IMR-90 (cell line): Measurements from ENCODE around the gene FOXP1.

Experiments
- BHLHE40 ChIP-seq: fragments of 150-350 bp; IDR thresholded peaks from 2 replicates; pipeline ENCODE4 v1.6.1; 2016; ENCODE audit warnings: mild to moderate bottlenecking, low read depth, low read length
- CHD1 ChIP-seq: IDR thresholded peaks from 2 replicates; pipeline ENCODE4 v1.6.1; 2012; ENCODE audit warnings: low read depth, low read length, improper control_type of control experiment
- CTCF ChIP-seq: conservative IDR thresholded peaks from 2 replicates; pipeline ENCODE4 v1.5.1; 2012; ENCODE audit warnings: mild to moderate bottlenecking, low read depth, low read length, improper control_type of control experiment
- ELK1 ChIP-seq: fragments of 150-350 bp; IDR thresholded peaks from 2 replicates; pipeline ENCODE4 v1.6.1; 2016; ENCODE audit warnings: low read depth, mild to moderate bottlenecking, low read length, moderate library complexity, borderline replicate concordance
- FOS ChIP-seq: fragments of 150-350 bp; IDR thresholded peaks from 2 replicates; pipeline ENCODE4 v1.6.1; 2016; ENCODE audit warnings: low read depth, low read length
- MAFK ChIP-seq: IDR thresholded peaks from 2 replicates; pipeline ENCODE4 v1.6.1; 2012; ENCODE audit warnings: low read depth, low read length, improper control_type of control experiment
- NFE2L2 ChIP-seq: fragments of 150-350 bp; IDR thresholded peaks from 2 replicates; pipeline ENCODE4 v1.6.1; 2016; ENCODE audit warnings: low read depth, mild to moderate bottlenecking, low read length
- POLR2A ChIP-seq: IDR thresholded peaks from 2 replicates; pipeline ENCODE4 v1.6.1; 2012; ENCODE audit warnings: mild to moderate bottlenecking, low read depth, low read length
- RAD21 ChIP-seq: IDR thresholded peaks from 2 replicates; pipeline ENCODE4 v1.6.1; 2012; ENCODE audit warnings: low read length, improper control_type of control experiment
- RCOR1 ChIP-seq: IDR thresholded peaks from 2 replicates; pipeline ENCODE4 v1.6.1; 2012; ENCODE audit warnings: mild to moderate bottlenecking, low read length, improper control_type of control experiment; ENCODE audit not compliant: insufficient replicate concordance
- RFX5 ChIP-seq: IDR thresholded peaks from 2 replicates; pipeline ENCODE4 v1.8.0; 2012; ENCODE audit warnings: low read depth, mild to moderate bottlenecking, low read length, moderate library complexity
- USF2 ChIP-seq: fragments of 150-350 bp; IDR thresholded peaks from 2 replicates; pipeline ENCODE4 v1.6.1; 2017; ENCODE audit warnings: mild to moderate bottlenecking, antibody characterized with exemption, low read length, low read depth

GRCh38 chr3:71536376-71536965 lies 47.1 kb downstream of the FOXP1 start:
- peak; percentile 25; the same call in 1 of the 2 replicates for TF ChIP-seq BHLHE40
- TF ChIP-seq CHD1 = no peak
- TF ChIP-seq RFX5 = no peak
- no peak for TF ChIP-seq CTCF
- TF ChIP-seq POLR2A = no peak
- TF ChIP-seq RCOR1 = no peak
- no peak for TF ChIP-seq NFE2L2
- TF ChIP-seq MAFK = no peak
- peak; percentile 82; the same call in 1 of the 2 replicates for TF ChIP-seq FOS
- no peak for TF ChIP-seq USF2
- no peak for TF ChIP-seq RAD21
- TF ChIP-seq ELK1 = no peak
